DMS153 treated with DMSO at 0.1 percent for 48 hours (cell line): Measurements from ENCODE around the gene UTP18.
"Not testable (repeated sequence)": the region's sequence is repeated elsewhere in the genome, so short reads cannot be mapped to it uniquely, and the experiment has no call there.

Experiments
- DNase-seq: peaks from one replicate; lab custom pipeline; 2025; ENCODE audit not compliant: unreplicated experiment; lab: John Stamatoyannopoulos, UW

UTP18 gene

GRCh38 chr17:51330861-51331503 lies 70.6 kb downstream of the UTP18 start:
- not testable (repeated sequence) for DNase-seq

- DNase-seq = no peak
These were observed 74.8 kb downstream of the UTP18 start for GRCh38 chr17:51335006-51335590.

- DNase-seq = no peak
These were observed 75.8 kb downstream of the UTP18 start for GRCh38 chr17:51335883-51336822.

- no peak for DNase-seq
These were observed 81.1 kb downstream of the UTP18 start for GRCh38 chr17:51341457-51341856.

GRCh38 chr17:51342257-51342656 lies 81.9 kb downstream of the UTP18 start:
- no peak for DNase-seq

- DNase-seq = no peak
These were observed 84.2 kb downstream of the UTP18 start for GRCh38 chr17:51344532-51344931.

GRCh38 chr17:51346218-51346982 lies 86.1 kb downstream of the UTP18 start:
- DNase-seq = no peak
